ENCODE results near the gene NCOA1.
"Not testable (repeated sequence)": the region's sequence is repeated elsewhere in the genome, so short reads cannot be mapped to it uniquely, and the experiment has no call there.

NCOA1 gene

GRCh38 chr2:24490690-24491541 lies at the start of gene NCOA1:
TSS of gene NCOA1 (plus strand) at chr2:24491254. CDS start at chr2:24658678, 167,424 bp downstream.
- DNase-seq (ENCODE audit: extremely low read depth in 1 of 2, low read depth in 1 of 2): peak; percentile 86 to 88

GRCh38 chr2:24448797-24449196 lies 42.3 kb upstream of the NCOA1 start:
- no peak for DNase-seq (ENCODE audit: extremely low read depth in 1 of 2, low read depth in 1 of 2)

GRCh38 chr2:24449344-24449743 lies 41.7 kb upstream of the NCOA1 start:
- DNase-seq (ENCODE audit: extremely low read depth in 1 of 2, low read depth in 1 of 2): no peak

- DNase-seq (ENCODE audit: extremely low read depth in 1 of 2, low read depth in 1 of 2): no peak
Observed at GRCh38 chr2:24451805-24452501, 39.1 kb upstream of the NCOA1 start.

- DNase-seq (ENCODE audit: extremely low read depth in 1 of 2, low read depth in 1 of 2): no peak
Observed at GRCh38 chr2:24452502-24452885, 38.6 kb upstream of the NCOA1 start.

- no peak for DNase-seq (ENCODE audit: extremely low read depth in 1 of 2, low read depth in 1 of 2)
Observed at GRCh38 chr2:24453379-24454073, 37.5 kb upstream of the NCOA1 start.

GRCh38 chr2:24454294-24454693 lies 36.8 kb upstream of the NCOA1 start:
- no peak for DNase-seq (ENCODE audit: extremely low read depth in 1 of 2, low read depth in 1 of 2)

- DNase-seq (ENCODE audit: extremely low read depth in 1 of 2, low read depth in 1 of 2): no peak
Observed at GRCh38 chr2:24456599-24457556, 34.2 kb upstream of the NCOA1 start.

GRCh38 chr2:24457696-24458386 lies 33.2 kb upstream of the NCOA1 start:
- no peak for DNase-seq (ENCODE audit: extremely low read depth in 1 of 2, low read depth in 1 of 2)

- DNase-seq (ENCODE audit: extremely low read depth in 1 of 2, low read depth in 1 of 2): no peak
Observed at GRCh38 chr2:24459224-24460161, 31.6 kb upstream of the NCOA1 start.

GRCh38 chr2:24461685-24462084 lies 29.4 kb upstream of the NCOA1 start:
- no peak for DNase-seq (ENCODE audit: extremely low read depth in 1 of 2, low read depth in 1 of 2)

GRCh38 chr2:24463271-24463670 lies 27.8 kb upstream of the NCOA1 start:
- DNase-seq (ENCODE audit: extremely low read depth in 1 of 2, low read depth in 1 of 2): no peak

GRCh38 chr2:24466871-24467870 lies 23.9 kb upstream of the NCOA1 start:
- DNase-seq (ENCODE audit: extremely low read depth in 1 of 2, low read depth in 1 of 2): no peak

GRCh38 chr2:24468453-24468852 lies 22.6 kb upstream of the NCOA1 start:
- DNase-seq (ENCODE audit: extremely low read depth in 1 of 2, low read depth in 1 of 2): not testable (repeated sequence)

- no peak for DNase-seq (ENCODE audit: extremely low read depth in 1 of 2, low read depth in 1 of 2)
Observed at GRCh38 chr2:24469148-24469650, 21.9 kb upstream of the NCOA1 start.

GRCh38 chr2:24471662-24472061 lies 19.4 kb upstream of the NCOA1 start:
- DNase-seq (ENCODE audit: extremely low read depth in 1 of 2, low read depth in 1 of 2): no peak

- no peak for DNase-seq (ENCODE audit: extremely low read depth in 1 of 2, low read depth in 1 of 2)
Observed at GRCh38 chr2:24472416-24472815, 18.6 kb upstream of the NCOA1 start.
